ENCODE data around the gene SLC25A12. TPM values are rescaled to one million over a fixed set of nuclear protein-coding genes. Genes with fewer than 3 reads are reported as not detected.

SLC25A12 gene
- total RNA-seq, 1 experiment from 2014 or later = 17.8 TPM

GRCh38 chr2:171792886-171793580 is 101.0 kb downstream of the SLC25A12 start:
- DNase-seq = no peak
- no peak for TF ChIP-seq CTCF (IDR thresholded peaks at IDR 0.05; ENCODE audit: unreplicated experiment)
- Mint-ChIP-seq H3K4me3 (ENCODE audit: low read depth, unreplicated experiment) (no peak overlapping the region), H3K4me1 (ENCODE audit: low read depth, unreplicated experiment) (peaks cover 1% of the 10 kb centered on the region), H3K9me3 (ENCODE audit: low read depth, unreplicated experiment) (no peaks in the 10 kb centered on the region), H3K27ac (ENCODE audit: unreplicated experiment) (no peak overlapping the region), H3K36me3 (ENCODE audit: insufficient read depth, unreplicated experiment) (no peaks in the 10 kb centered on the region), H3K27me3 (ENCODE audit: unreplicated experiment) (no peaks in the 10 kb centered on the region)
- CTCF ChIA-PET = no interaction called here
- intact Hi-C loops (cut with micrococcal nuclease; ENCODE audit: unreplicated experiment) = no loop called here
- BruUV-seq (replicated peaks) = no TSS peak

GRCh38 chr2:171792157-171792556 is 101.9 kb downstream of the SLC25A12 start:
- H3K4me3 Mint-ChIP-seq (ENCODE audit: low read depth, unreplicated experiment) = no peak overlapping the region
- H3K27me3 Mint-ChIP-seq (ENCODE audit: unreplicated experiment) = no peaks in the 10 kb centered on the region
- no peaks in the 10 kb centered on the region for H3K4me1 Mint-ChIP-seq (ENCODE audit: low read depth, unreplicated experiment)
- H3K27ac Mint-ChIP-seq (ENCODE audit: unreplicated experiment) = no peak overlapping the region
- DNase-seq = no peak
- no peaks in the 10 kb centered on the region for H3K36me3 Mint-ChIP-seq (ENCODE audit: insufficient read depth, unreplicated experiment)
- TF ChIP-seq CTCF (IDR thresholded peaks at IDR 0.05; ENCODE audit: unreplicated experiment) = no peak
- intact Hi-C loops (cut with micrococcal nuclease; ENCODE audit: unreplicated experiment) = no loop called here
- BruUV-seq (replicated peaks) = no TSS peak
- H3K9me3 Mint-ChIP-seq (ENCODE audit: low read depth, unreplicated experiment) = no peaks in the 10 kb centered on the region
- CTCF ChIA-PET = no interaction called here

GRCh38 chr2:171791361-171791760 is 102.7 kb downstream of the SLC25A12 start:
- intact Hi-C loops (cut with micrococcal nuclease; ENCODE audit: unreplicated experiment) = no loop called here
- H3K27ac Mint-ChIP-seq (ENCODE audit: unreplicated experiment) = no peak overlapping the region
- no peak overlapping the region for H3K4me3 Mint-ChIP-seq (ENCODE audit: low read depth, unreplicated experiment)
- CTCF ChIA-PET = no interaction called here
- no TSS peak for BruUV-seq (replicated peaks)
- no peak for DNase-seq
- H3K27me3 Mint-ChIP-seq (ENCODE audit: unreplicated experiment) = no peaks in the 10 kb centered on the region
- H3K4me1 Mint-ChIP-seq (ENCODE audit: low read depth, unreplicated experiment) = no peaks in the 10 kb centered on the region
- H3K36me3 Mint-ChIP-seq (ENCODE audit: insufficient read depth, unreplicated experiment) = no peaks in the 10 kb centered on the region
- no peaks in the 10 kb centered on the region for H3K9me3 Mint-ChIP-seq (ENCODE audit: low read depth, unreplicated experiment)
- TF ChIP-seq CTCF (IDR thresholded peaks at IDR 0.05; ENCODE audit: unreplicated experiment) = no peak

GRCh38 chr2:171789956-171790355 is 104.1 kb downstream of the SLC25A12 start:
- no peaks in the 10 kb centered on the region for H3K9me3 Mint-ChIP-seq (ENCODE audit: low read depth, unreplicated experiment)
- BruUV-seq (replicated peaks) = no TSS peak
- no peaks in the 10 kb centered on the region for H3K4me1 Mint-ChIP-seq (ENCODE audit: low read depth, unreplicated experiment)
- CTCF ChIA-PET = interaction anchor here (0.5 to 0.6 kb wide), 2 partner anchors 288 to 355 kb away, joined by 3 to 7 read pairs; no protein-coding TSS in a partner anchor
- no peaks in the 10 kb centered on the region for H3K27me3 Mint-ChIP-seq (ENCODE audit: unreplicated experiment)
- intact Hi-C loops (cut with micrococcal nuclease; ENCODE audit: unreplicated experiment) = no loop called here
- no peaks in the 10 kb centered on the region for H3K36me3 Mint-ChIP-seq (ENCODE audit: insufficient read depth, unreplicated experiment)
- TF ChIP-seq CTCF (IDR thresholded peaks at IDR 0.05; ENCODE audit: unreplicated experiment) = no peak
- no peak overlapping the region for H3K4me3 Mint-ChIP-seq (ENCODE audit: low read depth, unreplicated experiment)
- no peak for DNase-seq
- no peak overlapping the region for H3K27ac Mint-ChIP-seq (ENCODE audit: unreplicated experiment)

Measured in Calu3 (cell line).